ENCODE data around the gene PRSS48. TPM values are rescaled to one million over a fixed set of nuclear protein-coding genes. Genes with fewer than 3 reads are reported as not detected.
"Not testable (repeated sequence)": the region's sequence is repeated elsewhere in the genome, so short reads cannot be mapped to it uniquely, and the experiment has no call there.

The PRSS48 gene
- total RNA-seq, 1 experiment from 2014 or later: not detected

- DNase-seq (ENCODE audit: extremely low read depth, low read depth): no peak
Observed at GRCh38 chr4:151315212-151315886, 38.4 kb downstream of the PRSS48 start.

DNA sequence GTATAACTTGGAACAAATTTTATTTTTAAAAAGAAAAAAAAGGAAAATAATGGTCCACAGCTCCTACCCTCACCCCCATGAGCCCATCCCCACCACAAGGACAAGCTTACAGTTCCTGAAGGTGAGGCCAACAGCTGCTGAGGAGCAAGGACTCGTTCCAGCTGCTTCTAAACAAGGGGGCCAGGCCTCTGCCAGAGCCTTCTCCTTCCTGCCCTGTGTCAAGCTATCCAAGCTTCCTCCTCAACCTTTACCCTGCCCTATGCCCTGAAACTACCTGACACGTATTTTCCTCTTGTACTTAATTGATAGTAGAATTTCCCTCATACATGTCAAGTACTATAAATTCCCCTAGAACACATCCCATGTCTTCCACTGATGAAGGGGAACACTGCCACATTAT lies 39.7 kb downstream of the PRSS48 start:
- no peak for DNase-seq (ENCODE audit: extremely low read depth, low read depth)

DNA sequence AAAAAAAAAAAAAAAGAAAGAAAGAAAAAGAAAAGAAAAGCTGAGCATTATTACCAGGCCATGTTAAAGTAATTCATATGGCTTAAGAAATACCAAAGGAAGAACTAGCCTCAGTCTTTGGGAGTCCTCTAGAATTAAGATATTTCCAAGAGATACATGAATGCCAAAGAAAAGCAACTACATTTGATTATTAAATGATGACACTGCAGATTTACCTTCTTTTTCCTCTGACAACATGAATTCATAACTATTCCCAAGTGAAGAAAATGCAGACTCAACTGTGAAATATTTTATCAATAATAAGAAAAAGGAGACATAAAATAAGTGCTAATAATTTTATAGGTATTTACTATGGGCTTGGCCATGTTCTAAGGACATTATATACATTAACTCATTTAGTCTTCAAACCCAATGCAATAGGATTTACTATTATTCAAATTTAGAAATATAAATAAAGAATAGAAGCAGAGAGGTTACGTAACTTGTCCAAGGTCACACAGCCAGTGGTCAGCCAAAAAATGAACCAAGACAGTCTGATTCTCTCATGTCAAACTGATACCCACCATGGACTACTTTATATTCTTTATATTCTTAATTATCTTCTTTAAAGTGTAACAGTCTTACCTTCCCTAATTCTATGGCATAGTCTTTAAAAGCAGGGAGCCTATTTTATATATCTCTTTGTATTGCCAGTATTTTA lies 41.5 kb downstream of the PRSS48 start:
- DNase-seq (ENCODE audit: extremely low read depth, low read depth): no peak

DNA sequence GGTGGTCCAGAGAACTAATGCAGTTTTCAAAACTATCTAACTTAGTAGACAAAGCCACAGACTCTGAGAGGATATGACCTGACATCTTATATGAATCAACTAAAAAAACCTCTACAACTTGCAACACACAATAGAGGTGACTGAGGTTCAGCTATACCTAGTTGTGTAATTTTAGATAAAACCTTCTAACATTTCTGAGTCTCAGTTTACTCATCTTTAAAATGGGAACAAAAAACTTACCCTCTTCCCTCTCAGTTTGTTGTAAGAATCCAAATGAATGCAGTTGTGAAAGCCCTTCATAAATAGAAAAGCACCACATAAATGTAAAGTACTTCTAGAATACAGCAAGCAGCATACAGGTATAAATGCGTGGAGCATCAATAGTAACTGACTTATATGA lies 42.5 kb downstream of the PRSS48 start:
- no peak for DNase-seq (ENCODE audit: extremely low read depth, low read depth)

DNA sequence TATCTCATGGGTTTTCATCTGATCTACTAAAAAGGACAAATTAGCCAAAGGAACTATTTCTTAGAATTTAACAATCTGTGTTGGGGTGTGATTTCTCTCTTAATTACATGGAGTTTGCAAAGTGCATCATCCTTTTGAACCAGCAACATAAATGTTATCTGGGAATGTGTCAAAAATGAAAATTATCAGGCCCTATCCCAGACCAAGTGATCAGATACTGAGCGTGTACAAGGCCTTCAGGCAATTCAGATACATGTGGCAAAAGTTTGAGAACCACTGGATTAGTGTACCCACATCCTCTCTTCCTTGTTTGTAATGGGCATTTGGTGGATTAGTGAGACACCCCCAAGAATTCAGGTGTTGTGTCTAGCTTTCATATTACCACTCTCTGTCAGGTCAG lies 44.6 kb downstream of the PRSS48 start:
- DNase-seq (ENCODE audit: extremely low read depth, low read depth): no peak

DNA sequence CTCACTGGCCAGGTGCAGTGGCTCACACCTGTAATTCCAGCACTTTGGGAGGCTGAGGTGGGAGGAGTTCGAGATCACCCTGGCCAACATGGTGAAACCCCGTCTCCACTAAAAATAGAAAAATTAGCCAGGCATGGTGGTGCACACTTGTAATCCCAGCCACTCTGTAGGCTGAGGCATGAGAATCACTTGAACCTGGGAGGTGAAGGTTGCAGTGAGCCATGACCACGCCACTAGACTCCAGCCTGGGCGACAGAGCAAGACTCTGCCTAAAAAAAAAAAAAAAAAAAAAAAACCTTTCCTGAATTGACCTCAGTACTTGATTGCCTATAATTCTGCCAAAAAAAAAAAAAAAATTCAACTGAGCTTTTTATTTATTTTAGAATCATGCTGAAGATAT lies 45.2 kb downstream of the PRSS48 start:
- not testable (repeated sequence) for DNase-seq (ENCODE audit: extremely low read depth, low read depth)

DNA sequence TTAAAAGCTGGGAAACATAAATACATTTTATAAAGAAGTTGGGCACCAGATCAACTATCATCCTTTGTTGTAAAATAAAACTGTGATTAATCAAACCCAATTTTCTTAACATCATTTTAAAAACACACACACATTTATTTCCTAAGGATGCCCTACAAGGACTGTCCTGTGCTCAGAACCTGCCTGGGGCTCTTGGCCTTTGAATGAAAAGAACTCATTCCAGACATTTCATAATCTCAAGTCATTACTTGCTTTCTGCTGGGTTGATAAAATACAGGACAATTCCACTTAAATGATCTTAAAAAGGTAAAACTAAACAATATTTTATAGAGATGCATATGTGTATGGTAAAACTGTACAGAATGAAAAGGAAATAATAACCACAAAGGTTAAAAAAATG lies 45.6 kb downstream of the PRSS48 start:
- DNase-seq (ENCODE audit: extremely low read depth, low read depth): no peak

DNA sequence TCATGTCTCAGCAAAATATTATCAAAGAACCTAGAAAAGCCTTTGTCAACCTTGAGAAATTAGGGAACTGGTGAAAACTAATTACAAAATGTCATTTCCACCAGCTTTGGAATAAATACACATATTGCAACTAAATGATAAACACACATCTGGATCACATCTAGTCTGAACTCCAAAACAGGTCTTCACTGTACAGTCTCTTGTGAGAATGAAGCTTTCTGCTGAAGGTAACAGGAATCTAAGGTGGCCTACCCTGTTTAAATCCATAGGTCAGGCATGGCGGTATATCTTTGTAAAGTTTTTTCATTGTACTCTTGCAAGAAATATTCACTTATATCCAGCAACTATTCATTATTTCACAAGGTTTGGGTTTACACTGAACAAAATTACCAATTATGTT lies 46.7 kb downstream of the PRSS48 start:
- DNase-seq (ENCODE audit: extremely low read depth, low read depth): no peak

GRCh38 chr4:151324124-151324751 lies 47.3 kb downstream of the PRSS48 start:
- DNase-seq (ENCODE audit: extremely low read depth, low read depth): peak; percentile 41

DNA sequence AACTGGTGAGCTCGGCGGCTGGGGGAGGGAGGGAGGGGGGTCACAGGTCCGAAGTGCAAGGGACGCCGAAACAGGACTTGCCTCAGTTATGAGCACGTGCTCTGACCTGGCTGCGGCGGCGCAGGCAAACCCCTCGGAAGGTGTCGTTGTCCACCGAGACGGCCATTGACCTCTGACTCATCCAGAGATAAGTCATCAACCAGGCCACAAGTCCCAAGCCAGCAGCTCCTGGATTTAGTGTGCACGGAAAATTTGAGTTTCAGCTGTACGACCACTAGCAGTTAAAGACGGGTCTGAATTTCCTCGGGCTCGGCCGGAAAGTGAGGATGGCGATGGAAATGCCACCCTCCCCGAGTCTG lies 47.8 kb downstream of the PRSS48 start:
- peak; percentile 45 for DNase-seq (ENCODE audit: extremely low read depth, low read depth)

DNA sequence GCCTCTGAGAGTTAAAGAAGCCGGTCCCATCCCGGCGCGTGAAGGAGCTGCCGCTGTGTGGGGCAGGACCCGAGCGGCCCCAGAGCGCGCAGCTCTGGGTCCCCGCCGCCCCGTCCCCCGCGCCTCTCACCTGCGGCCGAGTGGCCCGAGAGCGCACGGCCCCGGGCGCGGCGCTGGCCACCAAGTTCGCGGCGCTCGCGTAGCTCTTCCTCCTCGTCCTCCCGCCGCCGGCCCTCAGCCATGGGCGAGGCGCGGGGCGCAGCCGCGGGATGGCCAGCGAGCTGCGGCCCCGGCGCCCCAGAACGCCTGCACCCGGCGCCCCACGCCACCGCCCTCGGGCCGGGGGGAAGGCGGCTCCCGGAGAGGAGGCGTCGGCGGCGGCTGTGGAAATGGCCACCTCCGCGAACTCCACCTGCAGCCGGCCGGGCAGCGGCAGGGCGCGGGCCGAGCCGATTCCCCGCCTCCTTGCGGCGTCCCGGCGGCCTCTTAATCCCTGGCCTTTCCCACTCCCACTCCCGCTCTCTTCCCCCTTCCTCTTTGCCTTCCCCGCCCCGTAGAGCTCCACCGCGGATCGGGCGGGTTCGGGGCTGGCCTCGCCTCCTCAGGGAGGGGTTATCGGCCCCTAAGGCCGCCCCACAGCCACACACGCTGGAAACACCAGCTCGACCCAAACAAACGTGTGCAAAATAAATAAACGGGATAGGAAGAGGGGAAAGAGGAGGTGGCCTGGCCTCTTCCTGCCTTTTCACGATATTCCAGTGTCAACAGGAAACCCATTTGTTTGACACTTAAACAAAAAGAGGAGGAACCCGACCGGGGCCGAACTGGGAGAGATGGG lies 48.4 kb downstream of the PRSS48 start, which contains the start of gene SH3D19:
SH3D19 (minus strand) TSS at position 495 of the 838 bp plus-strand sequence; CDS start at position 242, 253 bp downstream.
- DNase-seq (ENCODE audit: extremely low read depth, low read depth): peak; percentile 36

GRCh38 chr4:151325949-151326246 lies 48.9 kb downstream of the PRSS48 start:
- DNase-seq (ENCODE audit: extremely low read depth, low read depth): no peak

GRCh38 chr4:151329217-151330007 lies 52.5 kb downstream of the PRSS48 start:
- DNase-seq (ENCODE audit: extremely low read depth, low read depth): no peak

DNA sequence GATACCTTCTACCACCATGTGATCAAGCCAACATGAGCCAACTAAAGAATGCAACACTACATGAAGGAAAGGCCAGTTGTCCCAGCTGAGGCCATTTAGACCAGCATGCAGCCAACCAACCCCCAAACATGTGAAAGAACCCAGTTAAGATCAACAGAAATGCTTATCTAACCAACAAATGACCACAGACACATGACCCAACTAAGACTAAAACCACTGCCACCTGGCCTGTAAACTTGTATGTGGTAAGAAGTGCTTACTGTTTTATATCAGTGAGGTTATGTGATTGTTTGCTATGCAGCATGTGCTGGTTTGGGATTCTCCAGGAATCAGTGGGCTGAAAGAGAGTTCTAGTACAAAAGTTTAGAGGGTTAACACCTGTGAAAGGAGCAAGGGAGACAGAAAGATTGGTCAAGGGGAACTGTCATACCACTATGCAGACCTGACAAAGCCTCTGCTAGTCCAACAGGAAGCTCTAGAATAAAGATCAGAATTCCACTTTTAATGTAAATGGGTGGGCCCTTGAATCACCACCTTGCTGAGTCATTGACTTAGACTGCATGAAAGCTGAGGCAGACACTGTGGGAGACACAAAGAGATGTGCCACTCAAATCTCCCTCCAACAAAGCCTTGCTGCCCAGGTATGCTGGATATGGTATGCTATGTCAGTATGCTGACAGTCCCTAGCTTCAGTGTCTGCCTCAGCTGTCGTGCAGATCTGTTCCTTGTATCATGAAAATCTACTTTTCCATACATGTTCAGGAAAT lies 54.5 kb downstream of the PRSS48 start:
- DNase-seq (ENCODE audit: extremely low read depth, low read depth): no peak

DNA sequence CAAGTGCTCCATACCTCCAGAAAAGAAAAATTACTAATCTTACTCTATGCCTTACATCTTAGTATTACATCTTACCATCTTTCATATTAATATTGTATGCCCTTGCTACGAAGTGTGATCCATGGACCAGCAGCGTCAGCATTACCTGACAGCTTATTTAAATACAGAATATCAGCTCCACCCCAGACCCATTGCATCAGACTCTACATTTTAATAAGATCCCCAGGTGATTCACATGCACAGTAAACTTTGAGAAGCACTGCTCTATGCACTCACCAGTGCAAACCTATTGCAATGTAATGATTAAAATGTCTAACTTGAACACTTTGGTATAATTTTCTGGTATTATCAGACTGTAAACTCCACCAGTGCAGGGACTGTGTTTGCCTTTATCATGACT lies 62.5 kb downstream of the PRSS48 start:
- no peak for DNase-seq (ENCODE audit: extremely low read depth, low read depth)

DNA sequence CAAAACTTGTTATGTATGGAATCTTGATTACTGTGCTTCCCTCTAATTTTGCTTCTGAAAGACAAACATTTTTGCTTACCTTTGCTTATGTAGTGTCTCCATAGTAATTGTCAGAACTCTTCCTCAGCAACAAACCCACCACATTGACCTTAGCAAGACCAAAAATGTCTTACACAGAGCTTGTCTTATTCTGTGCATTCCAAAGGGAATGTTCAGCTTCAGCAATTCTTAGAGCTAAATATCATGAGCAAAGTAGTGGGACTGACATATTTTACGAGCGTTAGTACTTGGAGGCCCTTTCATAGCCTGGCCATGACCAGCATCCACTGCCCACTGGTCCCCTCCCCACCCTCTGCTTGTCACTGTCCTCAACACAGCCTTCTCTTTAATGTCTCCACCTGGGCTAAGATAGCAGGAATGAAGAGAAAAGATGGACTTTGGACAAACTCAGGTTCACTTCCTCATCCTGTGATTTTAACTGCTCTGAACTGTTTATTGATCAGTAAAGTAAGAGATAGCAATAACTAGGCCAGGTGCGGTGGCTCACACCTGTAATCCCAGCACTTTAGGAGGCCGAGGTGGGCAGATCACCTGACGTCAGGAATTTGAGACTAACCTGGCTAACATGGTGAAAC lies 63.9 kb downstream of the PRSS48 start:
- DNase-seq (ENCODE audit: extremely low read depth, low read depth): no peak
